Ascending aorta (tissue), 2 donors: ENCODE results near the gene KSR2. TPM values are rescaled to one million over a fixed set of nuclear protein-coding genes. Genes with fewer than 3 reads are reported as not detected.

Experiments
- DNase-seq, 2 donors: peaks; one replicate each; pipeline ENCODE4 v3.0.0-alpha.2; 2019; ENCODE audit warnings: low spot score in 2 of 2
- H3K27ac ChIP-seq, 2 donors: fragments of 200-600 bp; sonication (generic); one replicate each; pipeline ENCODE4 v1.5.1; 2016 to 2017; ENCODE audit warnings: mild to moderate bottlenecking in 1 of 2
- H3K27me3 ChIP-seq: fragments of 200-600 bp; sonication (generic); one replicate; pipeline ENCODE4 v1.5.1; 2017
- H3K36me3 ChIP-seq, 2 donors: fragments of 200-600 bp; sonication (generic); one replicate each; pipeline ENCODE4 v1.5.1; 2016
- H3K4me1 ChIP-seq, 2 donors: fragments of 200-600 bp; sonication (generic); one replicate each; pipeline ENCODE4 v1.5.1; 2016 to 2017; ENCODE audit warnings: mild to moderate bottlenecking in 1 of 2
- H3K4me3 ChIP-seq, 2 donors: fragments of 200-600 bp; sonication (generic); one replicate each; pipeline ENCODE4 v1.5.1; 2016 to 2017; ENCODE audit warnings: mild to moderate bottlenecking in 1 of 2
- H3K9me3 ChIP-seq, 2 donors: fragments of 200-600 bp; sonication (generic); one replicate each; pipeline ENCODE4 v1.5.1; 2016
- CTCF ChIP-seq, 3 experiments: fragments of 200-600 bp in 2 of 3; fragments of 450-650 bp in 1 of 3; sonication (generic) in 2 of 3; IDR thresholded peaks; one replicate each; pipeline ENCODE4 v1.5.1; 2016 to 2019; ENCODE audit warnings: antibody characterized with exemption in 3 of 3, mild to moderate bottlenecking in 1 of 3, moderate library complexity in 1 of 3
- intact Hi-C: fragments of 100-400 bp; cut with DNase I; formaldehyde crosslinking; loops from one replicate; pipeline ENCODE4 v1.15.1; 2023
- total RNA-seq: library from RNA; depleted of rRNA; stranded (reverse); fragments of >200 nt; gene quantifications from one replicate; pipeline ENCODE4 v1.1.0, GENCODE V29; 2016

Gene KSR2
- total RNA-seq, 1 donor from 2014 or later = 0.11 TPM

DNA sequence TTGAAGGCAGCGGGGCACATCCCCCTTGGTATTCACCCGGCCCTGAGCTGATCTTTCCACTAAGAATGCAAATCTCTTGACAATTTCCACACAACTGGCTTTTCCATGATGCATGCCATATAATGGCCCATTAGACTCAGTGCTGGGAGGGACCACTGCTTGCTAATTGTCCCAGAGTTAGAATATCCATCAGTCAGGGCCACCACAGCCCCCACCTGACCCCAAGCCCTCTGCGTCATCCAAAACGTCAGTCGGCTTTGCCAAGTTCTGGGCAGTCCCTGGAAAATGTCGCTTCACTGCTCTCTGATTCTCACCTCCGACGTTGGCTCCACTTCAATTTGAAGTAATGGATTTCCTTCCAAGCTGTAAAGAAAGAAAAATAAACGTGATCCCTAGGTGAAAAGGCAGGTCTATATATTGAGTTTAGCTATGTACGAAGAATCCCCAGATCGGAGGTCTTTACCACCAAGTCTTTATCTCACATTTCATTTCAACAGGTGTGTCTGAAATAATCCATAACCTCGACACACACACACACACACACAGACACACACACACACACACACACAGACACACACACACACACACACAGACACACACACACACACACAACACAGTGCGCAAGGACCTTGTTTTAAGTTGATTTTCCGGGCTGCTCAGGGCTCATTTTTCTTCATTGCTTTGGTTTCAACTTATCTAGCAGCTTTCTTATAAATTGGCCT is 441.9 kb downstream of the KSR2 start:
- Histone ChIP-seq H3K9me3 (no peaks in the 10 kb centered on the region), H3K27me3 (no peaks in the 10 kb centered on the region), H3K4me1 (no peaks in the 10 kb centered on the region), H3K36me3 (no peaks in the 10 kb centered on the region), H3K4me3 (no peak overlapping the region), H3K27ac (no peak overlapping the region)
- no peak for TF ChIP-seq CTCF (IDR thresholded peaks at IDR 0.05)
- DNase-seq = no peak
- intact Hi-C loops = loop anchor here (1.0 kb wide), 1 partner anchor 23 kb away; no protein-coding TSS in a partner anchor

GRCh38 chr12:117525766-117526165 is 443.0 kb downstream of the KSR2 start:
- no peaks in the 10 kb centered on the region for H3K36me3 ChIP-seq
- H3K4me1 ChIP-seq = no peaks in the 10 kb centered on the region
- no peak for TF ChIP-seq CTCF (IDR thresholded peaks at IDR 0.05)
- no peak overlapping the region for H3K27ac ChIP-seq
- no peak overlapping the region for H3K4me3 ChIP-seq
- intact Hi-C loops = no loop called here
- H3K27me3 ChIP-seq = no peaks in the 10 kb centered on the region
- no peak for DNase-seq
- no peaks in the 10 kb centered on the region for H3K9me3 ChIP-seq

- intact Hi-C loops = no loop called here
- Histone ChIP-seq H3K4me3 (no peak overlapping the region), H3K36me3 (no peaks in the 10 kb centered on the region), H3K27ac (no peak overlapping the region), H3K27me3 (no peaks in the 10 kb centered on the region), H3K9me3 (no peaks in the 10 kb centered on the region), H3K4me1 (no peaks in the 10 kb centered on the region)
- no peak for TF ChIP-seq CTCF (IDR thresholded peaks at IDR 0.05)
- no peak for DNase-seq
Measured at GRCh38 chr12:117524806-117525205, 444.0 kb downstream of the KSR2 start.

DNA sequence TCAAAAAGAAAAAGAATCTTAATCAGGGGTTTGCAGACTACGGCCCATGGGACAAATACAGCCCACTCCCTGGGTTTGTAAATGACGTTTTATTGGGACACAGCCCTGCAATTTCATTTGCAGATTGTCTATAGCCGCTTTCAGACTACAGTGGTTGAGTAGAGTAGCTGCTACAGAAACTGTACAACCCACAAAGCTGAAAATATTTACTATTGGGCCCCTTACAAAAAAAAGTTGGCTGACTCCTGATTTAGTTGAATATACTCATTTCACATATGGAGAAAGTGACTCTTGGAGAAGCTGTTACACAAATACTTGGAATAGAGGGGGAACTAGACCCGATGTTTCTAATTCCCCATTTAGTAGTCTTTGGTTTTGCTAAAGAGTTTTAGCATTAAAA is 444.8 kb downstream of the KSR2 start:
- Histone ChIP-seq H3K4me3 (no peak overlapping the region), H3K9me3 (no peaks in the 10 kb centered on the region), H3K4me1 (no peaks in the 10 kb centered on the region), H3K27ac (no peak overlapping the region), H3K36me3 (no peaks in the 10 kb centered on the region), H3K27me3 (no peaks in the 10 kb centered on the region)
- TF ChIP-seq CTCF (IDR thresholded peaks at IDR 0.05) = no peak
- intact Hi-C loops = no loop called here
- DNase-seq = no peak

GRCh38 chr12:117522559-117522958 is 446.2 kb downstream of the KSR2 start:
- Histone ChIP-seq H3K4me3 (no peak overlapping the region), H3K27ac (no peak overlapping the region), H3K4me1 (no peaks in the 10 kb centered on the region), H3K27me3 (no peaks in the 10 kb centered on the region), H3K36me3 (no peaks in the 10 kb centered on the region), H3K9me3 (no peaks in the 10 kb centered on the region)
- intact Hi-C loops = no loop called here
- no peak for TF ChIP-seq CTCF (IDR thresholded peaks at IDR 0.05)
- no peak for DNase-seq

DNA sequence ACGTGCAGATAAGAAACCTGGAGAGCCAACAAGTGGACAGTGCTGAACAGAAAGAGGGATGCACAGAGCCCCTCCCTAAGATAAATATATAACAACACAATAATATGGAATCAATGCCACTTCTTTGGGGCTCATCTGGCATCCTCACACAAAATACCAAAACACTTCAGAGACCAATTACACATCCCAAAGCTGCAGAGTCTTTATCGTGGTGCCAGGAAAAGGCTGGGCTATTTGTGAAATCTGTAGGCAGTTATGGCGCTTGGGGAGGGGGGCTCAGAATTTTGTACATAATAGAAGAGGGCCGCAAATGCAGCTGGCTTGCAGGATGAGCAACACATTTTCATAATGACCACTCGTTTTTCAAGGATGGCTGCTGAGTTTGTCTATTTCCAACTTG is 446.9 kb downstream of the KSR2 start:
- DNase-seq = no peak
- no peaks in the 10 kb centered on the region for H3K36me3 ChIP-seq
- H3K9me3 ChIP-seq = no peaks in the 10 kb centered on the region
- intact Hi-C loops = no loop called here
- H3K27ac ChIP-seq = no peak overlapping the region
- no peak overlapping the region for H3K4me3 ChIP-seq
- no peaks in the 10 kb centered on the region for H3K4me1 ChIP-seq
- TF ChIP-seq CTCF (IDR thresholded peaks at IDR 0.05) = no peak
- no peaks in the 10 kb centered on the region for H3K27me3 ChIP-seq
